Gastroesophageal sphincter (tissue), 4 donors: ENCODE data around the gene ERCC5. TPM values are rescaled to one million over a fixed set of nuclear protein-coding genes. Genes with fewer than 3 reads are reported as not detected.

Source experiments
- ATAC-seq: fragments of 150-250 bp; one replicate; pipeline ENCODE4 v1.9.1; 2016; ENCODE audit warnings: mild to moderate bottlenecking, moderate library complexity
- H3K27ac ChIP-seq, 4 donors: fragments of 200-600 bp; sonication (generic) in 3 of 4; 1 replicate in 3 of 4; 2 replicates in 1 of 4; pipeline ENCODE4 v1.5.1; 2016 to 2019
- H3K27me3 ChIP-seq: fragments of 200-600 bp; sonication (generic); one replicate; pipeline ENCODE4 v1.5.1; 2019
- H3K36me3 ChIP-seq, 2 donors: fragments of 200-600 bp; sonication (generic); one replicate each; pipeline ENCODE4 v1.5.1; 2019; ENCODE audit warnings: control low read depth in 1 of 2
- H3K4me1 ChIP-seq, 3 donors: fragments of 200-600 bp; sonication (generic); 1 replicate in 2 of 3; 2 replicates in 1 of 3; pipeline ENCODE4 v1.5.1; 2016 to 2019; ENCODE audit warnings: control low read depth in 2 of 3
- H3K4me3 ChIP-seq, 2 donors: fragments of 200-600 bp; sonication (generic); one replicate each; pipeline ENCODE4 v1.5.1; 2019; ENCODE audit warnings: mild to moderate bottlenecking in 1 of 2, moderate library complexity in 1 of 2
- H3K9me3 ChIP-seq, 3 donors: fragments of 200-600 bp; sonication (generic); one replicate each; pipeline ENCODE4 v1.5.1; 2017 to 2019; ENCODE audit warnings: control low read depth in 2 of 3
- EP300 ChIP-seq: sonication (generic); formaldehyde crosslinking; IDR thresholded peaks from one replicate; pipeline ENCODE4 v1.6.1; 2017; ENCODE audit warnings: antibody characterized with exemption, mild to moderate bottlenecking
- POLR2A ChIP-seq, 2 donors: fragments of 450-650 bp; IDR thresholded peaks; one replicate each; pipeline ENCODE4 v1.6.1; 2017; ENCODE audit warnings: antibody characterized with exemption in 2 of 2, mild to moderate bottlenecking in 2 of 2, moderate library complexity in 1 of 2
- POLR2AphosphoS5 ChIP-seq: sonication (generic); formaldehyde crosslinking; IDR thresholded peaks from one replicate; pipeline ENCODE4 v1.6.1; 2017; ENCODE audit warnings: antibody characterized with exemption
- WGBS, 2 donors: methylation state at CpG; one replicate each; pipeline ENCODE4 v1.1.5; 2018; ENCODE audit warnings: low coverage in 1 of 2; 5-methylcytosine and 5-hydroxymethylcytosine counted together
- total RNA-seq, 4 donors: library from RNA; depleted of rRNA; stranded (reverse); fragments of >200 nt; gene quantifications; one replicate each; pipeline ENCODE4 v1.1.0, GENCODE V29; 2016
- TF ChIP-seq, protein P1 (sequence below), 4 experiments: fragments of 200-600 bp in 2 of 4; fragments of 450-650 bp in 2 of 4; sonication (generic) in 1 of 4; IDR thresholded peaks; one replicate each; pipeline ENCODE4 v1.5.1; 2017 to 2019; ENCODE audit warnings: antibody characterized with exemption in 4 of 4, mild to moderate bottlenecking in 2 of 4, moderate library complexity in 2 of 4

Gene ERCC5
- total RNA-seq, 4 donors from 2014 or later = 57.5 to 75.6 (median 65.2) TPM

DNA sequence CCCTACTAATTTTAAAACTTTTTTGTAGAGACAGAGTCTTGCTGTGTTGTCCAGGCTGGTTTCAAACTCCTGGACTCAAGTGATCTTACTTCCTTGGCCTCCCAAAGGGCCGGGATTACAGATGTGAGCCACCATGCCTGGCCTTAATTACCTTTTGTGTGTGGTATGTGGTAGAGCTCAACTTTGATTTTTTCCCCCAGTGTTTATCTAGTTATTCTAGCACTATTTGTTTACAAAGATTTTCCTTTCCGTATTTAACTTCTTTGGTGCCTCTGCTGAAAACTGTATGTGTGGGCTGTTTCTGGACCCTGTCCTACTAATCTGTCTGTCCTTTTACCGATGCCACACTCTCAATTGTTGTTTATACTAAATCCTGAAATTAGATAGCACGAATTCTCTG lies 9.4 kb upstream of the ERCC5 start:
- Histone ChIP-seq H3K27me3 (no peaks in the 10 kb centered on the region), H3K4me1 (no peaks in the 10 kb centered on the region), H3K9me3 (no peaks in the 10 kb centered on the region), H3K36me3 (peaks cover 0 to 93% of the 10 kb centered on the region in 2 donors), H3K4me3 (no peak overlapping the region), H3K27ac (no peak overlapping the region)
- TF ChIP-seq, protein P1, sequence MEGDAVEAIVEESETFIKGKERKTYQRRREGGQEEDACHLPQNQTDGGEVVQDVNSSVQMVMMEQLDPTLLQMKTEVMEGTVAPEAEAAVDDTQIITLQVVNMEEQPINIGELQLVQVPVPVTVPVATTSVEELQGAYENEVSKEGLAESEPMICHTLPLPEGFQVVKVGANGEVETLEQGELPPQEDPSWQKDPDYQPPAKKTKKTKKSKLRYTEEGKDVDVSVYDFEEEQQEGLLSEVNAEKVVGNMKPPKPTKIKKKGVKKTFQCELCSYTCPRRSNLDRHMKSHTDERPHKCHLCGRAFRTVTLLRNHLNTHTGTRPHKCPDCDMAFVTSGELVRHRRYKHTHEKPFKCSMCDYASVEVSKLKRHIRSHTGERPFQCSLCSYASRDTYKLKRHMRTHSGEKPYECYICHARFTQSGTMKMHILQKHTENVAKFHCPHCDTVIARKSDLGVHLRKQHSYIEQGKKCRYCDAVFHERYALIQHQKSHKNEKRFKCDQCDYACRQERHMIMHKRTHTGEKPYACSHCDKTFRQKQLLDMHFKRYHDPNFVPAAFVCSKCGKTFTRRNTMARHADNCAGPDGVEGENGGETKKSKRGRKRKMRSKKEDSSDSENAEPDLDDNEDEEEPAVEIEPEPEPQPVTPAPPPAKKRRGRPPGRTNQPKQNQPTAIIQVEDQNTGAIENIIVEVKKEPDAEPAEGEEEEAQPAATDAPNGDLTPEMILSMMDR (IDR thresholded peaks at IDR 0.05) = no peak
- TF ChIP-seq POLR2A (IDR thresholded peaks at IDR 0.05) (no peak), POLR2AphosphoS5 (no peak), EP300 (no peak)
- 82 to 84% methylated on average over 4 of the region's 4 CpGs for WGBS, 2 donors
- no peak for ATAC-seq

DNA sequence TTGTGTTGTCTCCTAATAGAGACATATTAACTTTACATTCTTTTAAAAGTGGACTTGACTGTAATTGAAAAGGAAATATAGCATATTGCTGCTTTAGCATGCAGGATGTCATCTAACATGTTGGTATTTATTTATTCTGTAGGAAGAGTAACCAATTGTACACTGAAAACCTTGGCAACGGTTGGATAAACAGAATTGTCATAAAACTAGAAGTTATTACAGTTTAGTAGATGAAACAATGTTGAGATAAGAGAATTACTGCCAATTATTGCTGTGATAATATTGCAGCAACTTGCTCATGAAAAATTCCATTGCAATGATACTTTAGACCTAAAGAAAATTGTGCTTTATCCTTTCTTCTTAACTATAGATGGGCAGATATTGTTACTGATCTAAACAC lies 7.6 kb upstream of the ERCC5 start:
- 60% methylated on average over 1 of the region's 1 CpG for WGBS, 2 donors
- Histone ChIP-seq H3K4me3 (no peak overlapping the region), H3K4me1 (no peaks in the 10 kb centered on the region), H3K27ac (no peak overlapping the region), H3K36me3 (peaks cover 0 to 87% of the 10 kb centered on the region in 2 donors), H3K27me3 (no peaks in the 10 kb centered on the region), H3K9me3 (no peaks in the 10 kb centered on the region)
- TF ChIP-seq EP300 (no peak), POLR2AphosphoS5 (no peak), POLR2A (IDR thresholded peaks at IDR 0.05) (no peak)
- TF ChIP-seq, protein P1 (IDR thresholded peaks at IDR 0.05) = no peak
- no peak for ATAC-seq

DNA sequence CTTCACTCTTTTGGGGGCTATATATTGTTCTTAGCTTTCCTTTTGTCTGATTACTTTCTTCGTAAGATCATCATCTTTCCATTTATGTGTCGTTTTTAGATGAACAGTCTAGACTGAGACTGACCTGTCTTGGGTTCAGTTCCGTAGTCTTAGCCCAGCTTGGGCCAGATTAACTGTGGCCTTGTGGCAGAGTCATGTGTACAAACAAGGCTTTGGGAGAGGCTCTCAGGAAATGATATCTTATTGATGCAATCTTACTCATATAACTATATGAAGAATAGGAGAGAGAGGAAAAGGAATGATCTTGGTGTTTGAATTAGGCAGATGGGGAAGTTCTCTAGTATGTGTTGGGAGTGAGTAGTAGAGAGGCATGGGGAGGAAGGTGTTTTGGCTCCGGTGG lies 6.8 kb upstream of the ERCC5 start:
- peaks cover 0 to 80% of the 10 kb centered on the region in 2 donors for H3K36me3 ChIP-seq
- H3K4me1 ChIP-seq = no peaks in the 10 kb centered on the region
- TF ChIP-seq, protein P1 (IDR thresholded peaks at IDR 0.05) = no peak
- TF ChIP-seq POLR2AphosphoS5 (no peak), EP300 (no peak), POLR2A (IDR thresholded peaks at IDR 0.05) (no peak)
- H3K4me3 ChIP-seq = no peak overlapping the region
- WGBS, 2 donors = 53 to 63% methylated on average over 3 of the region's 4 CpGs
- H3K9me3 ChIP-seq = no peaks in the 10 kb centered on the region
- ATAC-seq = no peak
- no peak overlapping the region for H3K27ac ChIP-seq
- H3K27me3 ChIP-seq = no peaks in the 10 kb centered on the region

DNA sequence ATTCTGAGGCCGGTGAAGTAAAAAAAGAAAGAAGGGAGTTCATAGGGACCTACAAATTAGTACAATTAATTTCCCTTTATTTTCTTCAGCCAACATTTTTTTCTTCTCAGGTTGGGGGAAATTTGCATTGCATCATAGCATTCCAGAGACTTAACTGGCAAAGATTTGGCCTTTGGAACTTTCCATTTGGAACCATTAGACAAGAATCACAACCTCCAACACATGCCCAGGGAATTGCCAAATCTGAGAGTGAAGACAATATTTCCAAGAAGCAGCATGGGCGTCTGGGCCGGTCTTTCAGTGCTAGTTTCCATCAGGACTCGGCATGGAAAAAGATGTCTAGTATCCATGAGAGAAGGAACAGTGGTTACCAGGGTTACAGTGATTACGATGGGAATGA lies 6.4 kb upstream of the ERCC5 start:
- Histone ChIP-seq H3K27me3 (no peaks in the 10 kb centered on the region), H3K4me1 (no peaks in the 10 kb centered on the region), H3K36me3 (peaks cover 0 to 75% of the 10 kb centered on the region in 2 donors), H3K4me3 (no peak overlapping the region), H3K27ac (no peak overlapping the region), H3K9me3 (no peaks in the 10 kb centered on the region)
- WGBS, 2 donors = 77 to 78% methylated on average over 5 of the region's 5 CpGs
- no peak for ATAC-seq
- TF ChIP-seq, protein P1 (IDR thresholded peaks at IDR 0.05) = no peak
- TF ChIP-seq EP300 (no peak), POLR2AphosphoS5 (no peak), POLR2A (IDR thresholded peaks at IDR 0.05) (no peak)

DNA sequence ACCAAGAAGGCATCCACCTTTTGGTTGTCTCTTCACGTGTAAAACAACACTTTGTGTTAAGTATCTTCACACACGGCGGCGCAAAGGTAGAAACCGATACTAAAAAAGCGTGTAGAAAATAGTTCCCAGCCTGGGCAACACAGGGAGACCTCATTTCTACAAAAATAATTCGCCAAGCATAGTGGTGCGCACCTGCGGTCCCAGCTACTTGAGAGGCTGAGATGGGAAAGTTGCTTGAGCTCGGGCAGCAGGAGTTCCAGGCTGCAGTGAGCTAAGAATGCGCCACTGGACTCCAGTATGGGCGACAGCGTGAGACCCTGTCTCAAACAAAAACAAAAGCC lies 573 bp upstream of the ERCC5 start:
- TF ChIP-seq, protein P1 (IDR thresholded peaks at IDR 0.05) = no peak
- TF ChIP-seq EP300 (no peak), POLR2AphosphoS5 (no peak), POLR2A (IDR thresholded peaks at IDR 0.05) (no peak)
- Histone ChIP-seq H3K27ac (peak overlapping the region; percentile 75 to 99 (median 96)), H3K4me1 (peaks cover 4 to 42% (median 6%) of the 10 kb centered on the region in 3 donors), H3K9me3 (no peaks in the 10 kb centered on the region), H3K4me3 (peak overlapping the region; percentile 93 to 97), H3K36me3 (peaks cover 0 to 23% of the 10 kb centered on the region in 2 donors), H3K27me3 (no peaks in the 10 kb centered on the region)
- 0 to 1% methylated on average over 9 to 13 of the region's 13 CpGs for WGBS, 2 donors
- ATAC-seq = peak; percentile 31
